Pulmonary artery endothelial cell (primary cell): ENCODE measurements around the gene DCDC1. TPM values are rescaled to one million over a fixed set of nuclear protein-coding genes. Genes with fewer than 3 reads are reported as not detected.
"Not testable (repeated sequence)": the region's sequence is repeated elsewhere in the genome, so short reads cannot be mapped to it uniquely, and the experiment has no call there.

Source experiments
- DNase-seq: peaks from one replicate; pipeline ENCODE4 v3.0.0-alpha.2; 2011; ENCODE audit warnings: low read depth, low spot score
- total RNA-seq: library from RNA; depleted of rRNA; stranded (reverse); fragments of >200 nt; gene quantifications from 2 replicates; pipeline ENCODE4 v1.2.3, GENCODE V29; 2014

The DCDC1 gene
- total RNA-seq, 1 donor from 2014 or later, result 0.07 TPM

DNA sequence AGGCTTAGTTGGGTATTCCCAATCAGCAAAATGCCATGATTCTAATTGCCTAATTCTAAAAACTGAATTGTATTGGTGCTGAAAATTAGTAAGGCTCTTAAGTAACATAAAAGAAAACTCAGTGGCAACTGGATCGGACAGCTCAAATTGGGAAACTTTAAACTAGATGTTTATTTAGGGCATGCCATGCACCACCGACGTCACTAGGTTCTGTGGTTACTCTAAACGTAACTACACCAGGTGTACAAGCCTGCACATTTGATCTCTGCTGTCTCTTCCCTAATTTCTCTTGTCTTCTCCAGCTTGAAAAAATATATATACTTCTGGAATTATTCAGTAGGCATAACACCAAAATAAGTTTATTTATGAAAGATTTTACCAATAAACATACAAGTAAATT is 378.2 kb downstream of the DCDC1 start:
- DNase-seq, result no peak

DNA sequence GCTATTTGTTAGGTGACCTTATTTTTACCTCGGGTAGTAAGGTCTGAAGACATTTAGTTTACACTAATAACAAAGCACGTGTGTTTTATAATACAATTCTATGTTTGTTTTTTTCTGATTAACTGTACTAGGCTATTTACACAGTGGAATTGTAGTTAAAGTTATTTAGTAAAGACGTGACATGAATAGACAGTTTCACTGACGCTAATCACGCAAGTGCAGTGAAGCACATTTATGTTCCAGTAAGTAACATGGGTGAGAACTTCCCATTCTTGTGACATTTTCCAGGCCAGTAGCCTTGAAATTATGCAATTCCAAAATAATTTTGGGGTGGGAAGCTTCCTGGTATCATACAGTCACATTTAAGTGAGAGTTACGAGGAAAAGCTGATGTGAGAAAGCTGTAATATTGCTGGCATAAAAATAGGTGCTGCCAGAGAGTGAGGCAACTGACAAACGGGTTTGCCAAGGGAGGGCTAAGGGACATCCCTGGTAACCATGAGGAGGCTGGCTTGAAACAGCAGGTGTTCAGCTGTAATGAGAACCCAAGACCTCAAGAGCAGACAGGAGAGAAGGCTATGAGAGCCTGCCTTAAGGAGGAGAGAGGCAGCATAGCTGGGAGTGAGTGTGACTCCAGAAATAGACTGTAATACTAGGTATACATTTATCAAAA is 378.8 kb downstream of the DCDC1 start:
- DNase-seq, result no peak

DNA sequence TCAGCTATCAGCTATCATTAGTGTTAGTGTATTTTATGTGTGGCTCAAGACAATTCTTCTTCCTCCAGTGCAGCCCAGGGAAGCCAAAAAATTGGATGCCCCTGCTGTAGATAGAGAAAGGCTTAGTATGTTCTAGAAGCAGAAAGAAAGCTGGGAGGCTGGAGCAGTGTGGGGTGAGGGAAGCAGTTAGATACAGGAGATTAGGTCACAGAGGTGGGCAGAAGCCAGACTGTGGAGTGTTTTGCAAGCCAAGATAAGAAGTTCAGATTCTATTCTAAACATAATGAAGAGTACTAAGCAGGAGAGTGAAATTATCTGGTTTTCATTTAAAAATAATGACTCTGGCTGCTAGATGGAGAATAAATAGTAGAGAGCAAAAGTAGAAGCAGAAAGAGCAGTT is 381.7 kb downstream of the DCDC1 start:
- no peak for DNase-seq

- no peak for DNase-seq
Observed at GRCh38 chr11:30985536-30985935, 384.0 kb downstream of the DCDC1 start.

GRCh38 chr11:30984827-30985226 is 384.7 kb downstream of the DCDC1 start:
- no peak for DNase-seq

- no peak for DNase-seq
Observed at GRCh38 chr11:30984442-30984816, 385.1 kb downstream of the DCDC1 start.

GRCh38 chr11:30983776-30984441 is 385.6 kb downstream of the DCDC1 start:
- DNase-seq, result no peak

GRCh38 chr11:30983143-30983542 is 386.4 kb downstream of the DCDC1 start:
- no peak for DNase-seq

DNA sequence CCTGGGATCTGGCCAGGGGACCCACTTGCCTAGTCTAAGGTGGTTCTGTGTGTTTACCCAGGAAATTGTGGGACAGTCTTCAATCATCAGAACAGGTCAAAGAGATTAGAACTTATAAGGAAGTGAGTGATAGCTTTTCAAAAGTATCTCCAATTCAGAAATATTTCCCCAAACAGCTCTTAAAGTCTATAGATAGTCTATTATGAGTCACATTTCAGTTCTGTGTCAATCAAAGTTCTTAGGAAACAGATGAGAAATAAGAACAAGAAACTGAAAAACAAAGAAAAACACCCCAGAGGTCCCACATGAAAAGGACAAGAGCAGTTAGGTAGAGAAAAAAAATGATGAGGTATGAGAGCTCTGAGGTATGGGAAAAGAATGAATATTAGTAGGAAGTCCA is 402.0 kb downstream of the DCDC1 start:
- no peak for DNase-seq

- no peak for DNase-seq
Observed at GRCh38 chr11:30960387-30960992, 409.0 kb downstream of the DCDC1 start.

DNA sequence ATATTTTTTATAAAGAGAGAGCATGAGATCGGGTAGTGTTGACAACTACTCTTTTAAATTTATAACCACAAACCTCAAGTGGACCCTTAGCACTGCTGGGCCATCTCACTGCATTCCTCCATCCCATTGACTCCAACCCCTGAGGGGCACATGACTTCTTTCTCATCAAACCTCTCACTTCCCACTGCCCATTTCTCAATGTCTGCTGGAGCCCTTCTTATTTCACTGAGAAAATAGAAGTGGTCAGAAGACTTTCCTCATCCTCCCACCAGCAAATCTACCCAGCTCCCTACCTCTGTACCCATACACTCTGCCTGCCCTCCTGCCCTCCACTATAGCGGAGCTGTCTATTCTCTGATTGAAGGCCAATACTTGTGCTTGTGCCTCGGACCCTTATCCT is 412.8 kb downstream of the DCDC1 start:
- no peak for DNase-seq

GRCh38 chr11:30949838-30950237 is 419.7 kb downstream of the DCDC1 start:
- DNase-seq, result no peak

- not testable (repeated sequence) for DNase-seq
Observed at GRCh38 chr11:30947715-30948114, 421.8 kb downstream of the DCDC1 start.

GRCh38 chr11:30938810-30939209 is 430.7 kb downstream of the DCDC1 start:
- DNase-seq, result no peak

- no peak for DNase-seq
Observed at GRCh38 chr11:30938171-30938570, 431.4 kb downstream of the DCDC1 start.

DNA sequence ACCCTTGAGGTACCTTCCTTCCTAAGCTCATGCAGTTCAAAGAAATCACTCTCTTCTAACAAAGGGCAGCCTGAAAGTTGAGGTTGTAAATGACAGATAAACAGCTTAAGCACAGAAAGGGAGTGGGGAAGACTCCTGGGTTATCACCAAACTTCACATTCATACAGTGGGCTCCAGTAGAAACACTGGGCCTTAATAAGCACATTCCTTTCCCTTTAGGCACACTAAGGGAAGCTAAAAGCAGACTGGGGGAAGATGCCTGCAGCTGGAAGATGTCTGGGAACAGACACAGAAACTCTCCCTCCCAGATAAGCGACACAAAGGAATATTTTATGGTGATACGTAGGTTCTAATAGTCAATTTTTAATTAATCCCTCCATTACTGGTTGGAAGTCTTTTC is 433.0 kb downstream of the DCDC1 start:
- no peak for DNase-seq

- DNase-seq, result no peak
Observed at GRCh38 chr11:30935861-30936260, 433.7 kb downstream of the DCDC1 start.

- DNase-seq, result no peak
Observed at GRCh38 chr11:30926130-30926529, 443.4 kb downstream of the DCDC1 start.

DNA sequence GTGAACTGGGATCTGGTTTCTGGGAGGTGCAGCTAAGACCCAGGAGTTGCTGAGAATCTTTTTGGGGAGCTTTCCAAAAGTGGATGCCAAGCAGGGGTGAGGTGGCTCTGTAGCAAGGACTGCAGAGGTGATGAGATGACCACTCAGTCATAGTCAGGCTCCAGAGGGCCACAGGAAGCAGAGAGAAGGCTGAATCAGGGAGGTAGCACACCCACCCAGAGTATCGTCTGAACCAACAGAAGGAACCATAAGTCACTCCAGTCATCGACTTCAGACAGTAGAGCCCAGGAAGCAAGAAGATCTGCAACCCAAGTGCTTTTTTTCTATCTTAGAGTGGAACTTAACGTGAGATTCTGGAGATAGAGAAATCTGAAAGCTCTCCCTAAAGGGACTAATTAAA is 447.7 kb downstream of the DCDC1 start:
- DNase-seq, result no peak

DNA sequence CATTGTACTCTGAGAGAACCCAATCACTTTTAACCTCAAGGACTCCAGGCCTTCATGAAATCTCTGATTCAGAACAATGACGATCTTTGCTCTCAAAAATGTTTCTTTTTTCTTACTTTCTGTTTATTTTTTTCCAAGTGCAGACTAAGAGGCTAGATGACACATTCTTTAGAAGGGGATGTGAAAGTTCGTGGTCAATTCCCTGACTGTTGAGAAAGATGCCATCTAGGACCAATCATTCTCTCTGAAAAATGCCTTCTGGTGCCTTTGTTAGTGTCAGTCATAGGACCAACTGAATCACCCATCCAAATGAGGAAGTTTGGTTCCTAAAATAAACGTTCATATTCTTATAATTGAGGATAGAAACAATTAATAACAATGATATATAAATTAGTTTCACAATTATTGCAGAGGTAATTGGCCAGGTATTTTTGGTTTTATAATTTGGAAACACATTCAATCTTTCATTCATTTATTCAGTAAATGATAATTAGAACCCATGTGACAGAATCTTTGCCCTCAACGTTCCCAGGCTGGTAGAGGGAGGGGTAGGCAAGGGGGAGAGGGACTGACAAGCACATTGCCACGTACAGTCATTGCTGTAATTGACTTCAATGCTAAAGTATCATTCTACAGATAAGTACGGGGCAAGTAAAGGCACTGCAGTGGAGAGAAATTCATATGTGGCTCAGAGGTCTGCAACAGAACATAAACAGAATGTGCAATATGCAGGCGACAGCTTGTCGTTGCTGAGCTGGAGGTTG is 450.0 kb downstream of the DCDC1 start:
- DNase-seq, result no peak

DNA sequence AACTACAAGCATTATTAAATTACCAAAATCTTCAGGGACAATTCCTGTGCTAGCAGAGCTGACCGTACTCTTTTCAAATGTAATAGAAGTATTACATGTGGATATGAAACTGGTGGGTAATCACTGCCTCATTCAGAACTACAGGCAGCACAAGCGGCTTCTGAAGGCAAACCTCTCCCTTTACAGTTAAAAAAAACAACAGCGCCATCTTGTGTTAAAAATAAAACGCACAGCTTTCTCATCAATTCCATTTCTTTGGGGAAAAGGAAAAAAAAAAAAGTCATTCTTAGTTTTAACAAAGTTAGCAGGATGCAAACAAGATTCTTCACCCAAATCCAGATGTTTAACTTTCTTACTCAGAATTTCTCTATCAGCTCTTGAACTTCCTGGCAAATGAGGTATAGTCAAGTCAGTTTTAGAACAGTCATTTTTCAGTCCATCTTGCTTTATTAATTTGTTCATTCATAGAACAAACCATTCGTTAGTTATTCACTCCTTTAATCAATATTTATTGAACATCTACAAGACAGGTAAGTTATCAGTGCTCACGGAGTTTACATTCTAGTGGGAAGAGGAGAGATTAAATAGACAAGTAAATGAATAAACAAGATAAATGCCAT is 451.6 kb downstream of the DCDC1 start:
- no peak for DNase-seq

- no peak for DNase-seq
Observed at GRCh38 chr11:30917266-30917665, 452.3 kb downstream of the DCDC1 start.
